Activated CD8-positive, alpha-beta memory T cell treated with anti-CD3 and anti-CD28 coated beads, Interleukin-2, amount 10 ng/mL, durations not matched to agents 7 days and 5 days (primary cell): Measurements from ENCODE around the gene ZNF264. TPM values are rescaled to one million over a fixed set of nuclear protein-coding genes. Genes with fewer than 3 reads are reported as not detected.
"Not testable (repeated sequence)": the region's sequence is repeated elsewhere in the genome, so short reads cannot be mapped to it uniquely, and the experiment has no call there.

Source experiments
- ATAC-seq: fragments of 150-1000 bp; cut with Tn5 transposase; one replicate; pipeline ENCODE4 v1.10.0; 2021; ENCODE audit warnings: moderate library complexity
- CTCF ChIA-PET: fragments of 350-600 bp; sonication (Branson Sonifier 250); formaldehyde crosslinking; loops from one replicate; lab custom pipeline; 2021; ENCODE audit warnings: antibody characterized with exemption; lab: Charles Lee
- DNase-seq: peaks from one replicate; pipeline ENCODE4 v3.0.0-alpha.2; 2020
- H3K27ac Mint-ChIP-seq: one replicate; pipeline ENCODE4 v1.8.0; 2021; ENCODE audit warnings: mild to moderate bottlenecking, mixed read lengths
- H3K27me3 Mint-ChIP-seq: one replicate; pipeline ENCODE4 v1.8.0; 2021; ENCODE audit warnings: mixed read lengths
- H3K36me3 Mint-ChIP-seq: one replicate; pipeline ENCODE4 v1.8.0; 2021; ENCODE audit warnings: mild to moderate bottlenecking, mixed read lengths
- H3K4me1 Mint-ChIP-seq: one replicate; pipeline ENCODE4 v1.8.0; 2021; ENCODE audit warnings: mixed read lengths
- H3K4me3 Mint-ChIP-seq: one replicate; pipeline ENCODE4 v1.8.0; 2021; ENCODE audit warnings: mild to moderate bottlenecking, moderate library complexity, mixed read lengths
- H3K9me3 Mint-ChIP-seq: one replicate; pipeline ENCODE4 v1.8.0; 2022; ENCODE audit warnings: low read depth, mixed read lengths
- total RNA-seq, 2 experiments: library from RNA; stranded (reverse); gene quantifications; one replicate each; pipeline ENCODE4 v1.2.3, GENCODE V29; 2021

The ZNF264 gene
- total RNA-seq, 2 experiments from 2014 or later, result 27.5 to 40.4 TPM

GRCh38 chr19:57212109-57212508 lies 20.8 kb downstream of the ZNF264 start:
- H3K4me1 Mint-ChIP-seq, result no peaks in the 10 kb centered on the region
- CTCF ChIA-PET, result no interaction called here
- H3K9me3 Mint-ChIP-seq, result peaks cover 12% of the 10 kb centered on the region
- no peak overlapping the region for H3K4me3 Mint-ChIP-seq
- ATAC-seq (no peak), DNase-seq (peak; percentile 19)
- H3K36me3 Mint-ChIP-seq, result peaks cover 72% of the 10 kb centered on the region
- H3K27ac Mint-ChIP-seq, result no peak overlapping the region
- no peaks in the 10 kb centered on the region for H3K27me3 Mint-ChIP-seq

GRCh38 chr19:57227502-57227901 lies 36.2 kb downstream of the ZNF264 start:
- H3K4me3 Mint-ChIP-seq, result no peak overlapping the region
- H3K36me3 Mint-ChIP-seq, result no peaks in the 10 kb centered on the region
- no peak overlapping the region for H3K27ac Mint-ChIP-seq
- H3K4me1 Mint-ChIP-seq, result no peaks in the 10 kb centered on the region
- DNase-seq, result no peak
- no peaks in the 10 kb centered on the region for H3K27me3 Mint-ChIP-seq
- CTCF ChIA-PET, result no interaction called here
- no peak for ATAC-seq
- no peaks in the 10 kb centered on the region for H3K9me3 Mint-ChIP-seq

GRCh38 chr19:57231686-57232085 lies 40.4 kb downstream of the ZNF264 start:
- no peak for ATAC-seq
- Mint-ChIP-seq H3K27me3 (no peaks in the 10 kb centered on the region), H3K4me3 (no peak overlapping the region), H3K9me3 (no peaks in the 10 kb centered on the region), H3K36me3 (no peaks in the 10 kb centered on the region), H3K4me1 (no peaks in the 10 kb centered on the region), H3K27ac (no peak overlapping the region)
- CTCF ChIA-PET, result no interaction called here
- no peak for DNase-seq

- no peaks in the 10 kb centered on the region for H3K9me3 Mint-ChIP-seq
- no peak for DNase-seq
These were observed 41.9 kb downstream of the ZNF264 start for GRCh38 chr19:57233207-57233606.

GRCh38 chr19:57239982-57240310 lies 48.6 kb downstream of the ZNF264 start:
- Mint-ChIP-seq H3K9me3 (no peaks in the 10 kb centered on the region), H3K4me1 (peaks cover 26% of the 10 kb centered on the region), H3K27me3 (no peaks in the 10 kb centered on the region), H3K36me3 (peaks cover 10% of the 10 kb centered on the region), H3K4me3 (peak overlapping the region; percentile 93), H3K27ac (peak overlapping the region; percentile 94)
- CTCF ChIA-PET, result interaction anchor here (1.1 kb wide), 1 partner anchor 40 kb away, joined by 3 read pairs; the partner anchor contains the start of gene ZNF460
- ATAC-seq, result no peak
- no peak for DNase-seq

More at GRCh38 chr19:57233207-57233606, 41.9 kb downstream of the ZNF264 start:
- Mint-ChIP-seq H3K27me3 (no peaks in the 10 kb centered on the region), H3K4me1 (no peaks in the 10 kb centered on the region), H3K4me3 (no peak overlapping the region), H3K27ac (no peak overlapping the region), H3K36me3 (no peaks in the 10 kb centered on the region)
- ATAC-seq, result no peak
- CTCF ChIA-PET, result no interaction called here

GRCh38 chr19:57240311-57241090 lies 49.2 kb downstream of the ZNF264 start, which contains the start of gene ZNF805:
TSS of gene ZNF805 (plus strand) at chr19:57240632. CDS start at chr19:57240892, 260 bp downstream.
- DNase-seq (peak; percentile 97), ATAC-seq (peak; percentile 96)
- H3K27me3 Mint-ChIP-seq, result no peaks in the 10 kb centered on the region
- CTCF ChIA-PET, result interaction anchor here (1.1 kb wide), 1 partner anchor 39 kb away, joined by 3 read pairs; the partner anchor contains the start of gene ZNF460
- peaks cover 14% of the 10 kb centered on the region for H3K36me3 Mint-ChIP-seq
- H3K9me3 Mint-ChIP-seq, result no peaks in the 10 kb centered on the region
- H3K4me1 Mint-ChIP-seq, result peaks cover 26% of the 10 kb centered on the region
- peak within 1 kb of the TSS; percentile 94 for H3K27ac Mint-ChIP-seq
- peak within 1 kb of the TSS; percentile 93 for H3K4me3 Mint-ChIP-seq

GRCh38 chr19:57241176-57241575 lies 49.9 kb downstream of the ZNF264 start:
- DNase-seq (no peak), ATAC-seq (no peak)
- Mint-ChIP-seq H3K36me3 (peaks cover 18% of the 10 kb centered on the region), H3K9me3 (no peaks in the 10 kb centered on the region), H3K4me1 (peaks cover 26% of the 10 kb centered on the region), H3K27me3 (no peaks in the 10 kb centered on the region), H3K4me3 (peak overlapping the region; percentile 93), H3K27ac (peak overlapping the region; percentile 94)
- CTCF ChIA-PET, result no interaction called here

- CTCF ChIA-PET, result no interaction called here
These were observed 51.5 kb downstream of the ZNF264 start for GRCh38 chr19:57242821-57243220.

GRCh38 chr19:57244513-57244912 lies 53.2 kb downstream of the ZNF264 start:
- H3K27me3 Mint-ChIP-seq, result no peaks in the 10 kb centered on the region
- peaks cover 26% of the 10 kb centered on the region for H3K4me1 Mint-ChIP-seq
- H3K27ac Mint-ChIP-seq, result no peak overlapping the region
- no peak overlapping the region for H3K4me3 Mint-ChIP-seq
- ATAC-seq (no peak), DNase-seq (no peak)
- peaks cover 38% of the 10 kb centered on the region for H3K36me3 Mint-ChIP-seq
- no peaks in the 10 kb centered on the region for H3K9me3 Mint-ChIP-seq
- CTCF ChIA-PET, result no interaction called here

More at GRCh38 chr19:57242821-57243220, 51.5 kb downstream of the ZNF264 start:
- H3K9me3 Mint-ChIP-seq, result no peaks in the 10 kb centered on the region
- H3K36me3 Mint-ChIP-seq, result peaks cover 26% of the 10 kb centered on the region
- H3K27me3 Mint-ChIP-seq, result no peaks in the 10 kb centered on the region
- H3K27ac Mint-ChIP-seq, result no peak overlapping the region
- ATAC-seq (no peak), DNase-seq (no peak)
- H3K4me3 Mint-ChIP-seq, result no peak overlapping the region
- peaks cover 26% of the 10 kb centered on the region for H3K4me1 Mint-ChIP-seq

- ATAC-seq (no peak), DNase-seq (no peak)
- no peaks in the 10 kb centered on the region for H3K27me3 Mint-ChIP-seq
- H3K27ac Mint-ChIP-seq, result no peak overlapping the region
- no peaks in the 10 kb centered on the region for H3K9me3 Mint-ChIP-seq
- H3K4me1 Mint-ChIP-seq, result peaks cover 24% of the 10 kb centered on the region
- H3K36me3 Mint-ChIP-seq, result peaks cover 38% of the 10 kb centered on the region
- CTCF ChIA-PET, result no interaction called here
- H3K4me3 Mint-ChIP-seq, result no peak overlapping the region
These were observed 53.8 kb downstream of the ZNF264 start for GRCh38 chr19:57245066-57245465.

- Mint-ChIP-seq H3K4me1 (peaks cover 20% of the 10 kb centered on the region), H3K4me3 (no peak overlapping the region), H3K9me3 (no peaks in the 10 kb centered on the region), H3K36me3 (peaks cover 43% of the 10 kb centered on the region), H3K27me3 (no peaks in the 10 kb centered on the region), H3K27ac (no peak overlapping the region)
- no peak for DNase-seq
- CTCF ChIA-PET, result no interaction called here
- ATAC-seq, result no peak
These were observed 54.7 kb downstream of the ZNF264 start for GRCh38 chr19:57245959-57246358.

- ATAC-seq, result no peak
- Mint-ChIP-seq H3K36me3 (peaks cover 68% of the 10 kb centered on the region), H3K27ac (no peak overlapping the region), H3K4me3 (no peak overlapping the region), H3K27me3 (no peaks in the 10 kb centered on the region), H3K4me1 (no peaks in the 10 kb centered on the region), H3K9me3 (peaks cover 4% of the 10 kb centered on the region)
- CTCF ChIA-PET, result no interaction called here
- DNase-seq, result no peak
These were observed 57.3 kb downstream of the ZNF264 start for GRCh38 chr19:57248646-57249045.

- Mint-ChIP-seq H3K27ac (no peak overlapping the region), H3K4me3 (no peak overlapping the region), H3K4me1 (no peaks in the 10 kb centered on the region), H3K27me3 (no peaks in the 10 kb centered on the region), H3K36me3 (peaks cover 75% of the 10 kb centered on the region), H3K9me3 (peaks cover 5% of the 10 kb centered on the region)
- DNase-seq (no peak), ATAC-seq (no peak)
- CTCF ChIA-PET, result no interaction called here
These were observed 58.0 kb downstream of the ZNF264 start for GRCh38 chr19:57249329-57249728.

GRCh38 chr19:57253767-57254166 lies 62.5 kb downstream of the ZNF264 start:
- CTCF ChIA-PET, H3K9me3 Mint-ChIP-seq, ATAC-seq, DNase-seq, H3K27me3 Mint-ChIP-seq, H3K4me3 Mint-ChIP-seq, H3K4me1 Mint-ChIP-seq, H3K27ac Mint-ChIP-seq: not testable (repeated sequence)
- peaks cover 65% of the 10 kb centered on the region for H3K36me3 Mint-ChIP-seq
